AG09319 (cell line): ENCODE results near the gene SLCO1B1.
"Not testable (repeated sequence)": the region's sequence is repeated elsewhere in the genome, so short reads cannot be mapped to it uniquely, and the experiment has no call there.

Experiments
- DNase-seq: peaks from one replicate; pipeline ENCODE4 v3.0.0-alpha.2; 2010; ENCODE audit warnings: low read depth; ENCODE audit errors: extremely low read depth
- TF ChIP-seq, protein P1 (sequence below): IDR thresholded peaks from 2 replicates; pipeline ENCODE4 v1.5.1; 2011; ENCODE audit warnings: low read depth, mild to moderate bottlenecking, inconsistent platforms, low read length, moderate library complexity

Gene SLCO1B1, protein sequence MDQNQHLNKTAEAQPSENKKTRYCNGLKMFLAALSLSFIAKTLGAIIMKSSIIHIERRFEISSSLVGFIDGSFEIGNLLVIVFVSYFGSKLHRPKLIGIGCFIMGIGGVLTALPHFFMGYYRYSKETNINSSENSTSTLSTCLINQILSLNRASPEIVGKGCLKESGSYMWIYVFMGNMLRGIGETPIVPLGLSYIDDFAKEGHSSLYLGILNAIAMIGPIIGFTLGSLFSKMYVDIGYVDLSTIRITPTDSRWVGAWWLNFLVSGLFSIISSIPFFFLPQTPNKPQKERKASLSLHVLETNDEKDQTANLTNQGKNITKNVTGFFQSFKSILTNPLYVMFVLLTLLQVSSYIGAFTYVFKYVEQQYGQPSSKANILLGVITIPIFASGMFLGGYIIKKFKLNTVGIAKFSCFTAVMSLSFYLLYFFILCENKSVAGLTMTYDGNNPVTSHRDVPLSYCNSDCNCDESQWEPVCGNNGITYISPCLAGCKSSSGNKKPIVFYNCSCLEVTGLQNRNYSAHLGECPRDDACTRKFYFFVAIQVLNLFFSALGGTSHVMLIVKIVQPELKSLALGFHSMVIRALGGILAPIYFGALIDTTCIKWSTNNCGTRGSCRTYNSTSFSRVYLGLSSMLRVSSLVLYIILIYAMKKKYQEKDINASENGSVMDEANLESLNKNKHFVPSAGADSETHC

GRCh38 chr12:21130998-21131397 is at the start of gene SLCO1B1:
Gene SLCO1B1, plus strand, starts transcription at chr12:21131194. Its CDS starts 10,381 bp downstream, at chr12:21141575.
- no peak for DNase-seq
- TF ChIP-seq, protein P1, sequence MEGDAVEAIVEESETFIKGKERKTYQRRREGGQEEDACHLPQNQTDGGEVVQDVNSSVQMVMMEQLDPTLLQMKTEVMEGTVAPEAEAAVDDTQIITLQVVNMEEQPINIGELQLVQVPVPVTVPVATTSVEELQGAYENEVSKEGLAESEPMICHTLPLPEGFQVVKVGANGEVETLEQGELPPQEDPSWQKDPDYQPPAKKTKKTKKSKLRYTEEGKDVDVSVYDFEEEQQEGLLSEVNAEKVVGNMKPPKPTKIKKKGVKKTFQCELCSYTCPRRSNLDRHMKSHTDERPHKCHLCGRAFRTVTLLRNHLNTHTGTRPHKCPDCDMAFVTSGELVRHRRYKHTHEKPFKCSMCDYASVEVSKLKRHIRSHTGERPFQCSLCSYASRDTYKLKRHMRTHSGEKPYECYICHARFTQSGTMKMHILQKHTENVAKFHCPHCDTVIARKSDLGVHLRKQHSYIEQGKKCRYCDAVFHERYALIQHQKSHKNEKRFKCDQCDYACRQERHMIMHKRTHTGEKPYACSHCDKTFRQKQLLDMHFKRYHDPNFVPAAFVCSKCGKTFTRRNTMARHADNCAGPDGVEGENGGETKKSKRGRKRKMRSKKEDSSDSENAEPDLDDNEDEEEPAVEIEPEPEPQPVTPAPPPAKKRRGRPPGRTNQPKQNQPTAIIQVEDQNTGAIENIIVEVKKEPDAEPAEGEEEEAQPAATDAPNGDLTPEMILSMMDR = no peak

GRCh38 chr12:21084753-21085152 is 46.2 kb upstream of the SLCO1B1 start:
- DNase-seq = not testable (repeated sequence)

- TF ChIP-seq, protein P1 = no peak
- no peak for DNase-seq
Observed at GRCh38 chr12:21111732-21112131, 19.3 kb upstream of the SLCO1B1 start.

DNA sequence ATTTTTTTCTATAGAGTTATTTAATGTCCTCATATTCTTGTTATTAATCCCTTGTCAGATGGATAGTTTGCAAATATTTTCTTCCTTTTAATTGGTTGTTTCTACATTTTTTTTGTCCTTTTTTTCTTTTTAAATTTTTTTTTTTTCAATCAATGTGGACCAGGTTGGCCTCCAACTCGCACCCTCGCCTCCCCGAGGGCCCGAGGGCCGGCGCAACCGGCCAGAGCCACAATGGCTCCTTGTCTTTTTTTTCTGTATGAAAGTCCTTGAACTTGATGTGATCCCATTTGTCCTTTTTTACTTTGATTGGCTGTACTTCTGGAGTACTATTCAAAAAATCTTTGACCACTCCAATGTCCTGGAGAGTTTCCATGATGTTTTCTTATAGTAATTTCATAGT is 17.7 kb upstream of the SLCO1B1 start:
- no peak for DNase-seq
- TF ChIP-seq, protein P1 = no peak

GRCh38 chr12:21117995-21118394 is 13.0 kb upstream of the SLCO1B1 start:
- DNase-seq = no peak
- TF ChIP-seq, protein P1 = no peak

- DNase-seq = no peak
- TF ChIP-seq, protein P1 = no peak
Observed at GRCh38 chr12:21118760-21119159, 12.2 kb upstream of the SLCO1B1 start.

DNA sequence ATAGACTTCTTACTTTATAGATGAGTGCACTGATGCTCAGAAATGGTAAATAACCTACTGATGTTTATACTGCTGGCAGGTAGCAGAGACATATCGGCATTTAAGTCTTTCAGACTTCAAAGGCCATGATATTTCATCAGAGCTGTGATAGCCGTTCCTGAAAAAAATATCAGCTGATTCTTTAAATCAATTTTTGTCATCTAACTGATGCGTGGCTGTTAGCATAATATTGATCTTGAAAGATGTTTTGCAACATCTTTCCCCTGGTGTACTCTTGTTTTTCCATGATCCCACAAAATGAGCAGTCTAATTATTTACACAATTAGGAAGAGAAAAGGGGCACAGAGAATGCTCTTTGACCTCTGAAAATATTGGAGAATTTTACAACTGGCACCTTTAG is 1.6 kb upstream of the SLCO1B1 start:
- TF ChIP-seq, protein P1 = no peak
- no peak for DNase-seq

DNA sequence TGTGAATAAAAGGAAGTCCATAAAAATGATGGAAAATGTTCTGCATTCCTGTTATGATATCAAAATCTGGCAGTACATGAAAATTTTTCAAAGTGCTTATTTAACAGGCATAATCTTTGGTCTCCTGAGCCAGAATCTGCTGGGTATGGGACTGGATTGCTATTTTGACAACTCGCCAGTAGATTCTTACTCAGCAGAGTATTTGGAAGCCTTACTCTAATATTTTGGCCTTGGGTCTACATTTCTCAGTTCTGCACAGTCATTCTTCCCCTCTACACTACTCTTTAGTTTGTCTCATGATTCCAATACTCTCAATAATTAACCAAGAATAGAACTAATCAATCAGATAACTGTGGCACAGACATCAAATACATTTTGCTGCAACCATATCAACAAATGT is 1.1 kb upstream of the SLCO1B1 start:
- TF ChIP-seq, protein P1 = no peak
- DNase-seq = no peak

- not testable (repeated sequence) for DNase-seq
Observed at GRCh38 chr12:21137318-21137999, 6.5 kb downstream of the SLCO1B1 start.
